Measurements from ENCODE around the gene EXOSC5. TPM values are rescaled to one million over a fixed set of nuclear protein-coding genes. Genes with fewer than 3 reads are reported as not detected.

The EXOSC5 gene
- total RNA-seq, 1 experiment from 2014 or later: 58.7 TPM

- Histone ChIP-seq H3K4ac (ENCODE audit: low read depth, low read length) (no peak overlapping the region), H3K27ac (ENCODE audit: insufficient read length, low read depth, low read length) (no peak overlapping the region), H4K91ac (ENCODE audit: insufficient read length, low read depth, low read length) (no peak overlapping the region), H2BK12ac (ENCODE audit: insufficient read length, low read depth, low read length) (no peak overlapping the region), H3K79me2 (ENCODE audit: insufficient read depth, low read length) (no peaks in the 10 kb centered on the region), H4K20me1 (ENCODE audit: control insufficient read depth, insufficient read depth, insufficient read length) (no peaks in the 10 kb centered on the region), H2BK5ac (ENCODE audit: insufficient read length, low read length) (no peak overlapping the region), H3K56ac (ENCODE audit: insufficient read length, low read depth, low read length) (no peak overlapping the region), H3K4me1 (ENCODE audit: insufficient read depth, low read length) (no peaks in the 10 kb centered on the region), H4K5ac (ENCODE audit: insufficient read length, low read depth, low read length) (no peak overlapping the region), H2AK5ac (ENCODE audit: insufficient read length, low read length) (no peak overlapping the region), H3K23ac (ENCODE audit: insufficient read length, low read depth, low read length) (no peak overlapping the region), H2BK120ac (ENCODE audit: low read depth, low read length, poor library complexity, severe bottlenecking) (no peak overlapping the region), H3K4me2 (ENCODE audit: insufficient read depth, insufficient read length, low read length) (no peak overlapping the region), H2BK20ac (ENCODE audit: low read depth, low read length, poor library complexity, severe bottlenecking) (no peak overlapping the region), H3K79me1 (ENCODE audit: insufficient read depth, low read depth, low read length, poor library complexity, severe bottlenecking) (peaks cover 3% of the 10 kb centered on the region), H2AFZ (ENCODE audit: low read length) (no peak overlapping the region), H3K23me2 (ENCODE audit: insufficient read length, low read depth, low read length, poor library complexity, severe bottlenecking) (no peaks in the 10 kb centered on the region), H3T11ph (ENCODE audit: low read length) (no peak overlapping the region), H3K18ac (ENCODE audit: insufficient read length, low read depth, low read length) (no peak overlapping the region), H2BK15ac (ENCODE audit: low read depth, low read length) (no peak overlapping the region), H4K8ac (replicated peaks; ENCODE audit: insufficient read length, low read depth, low read length) (no peak overlapping the region), H3K27me3 (ENCODE audit: insufficient read depth, low read length) (no peaks in the 10 kb centered on the region), H3K14ac (ENCODE audit: insufficient read depth, low read length) (no peak overlapping the region), H3K9ac (ENCODE audit: extremely low read depth, insufficient read length, low read length) (no peak overlapping the region), H3K9me3 (ENCODE audit: control insufficient read depth, low read depth, low read length) (no peaks in the 10 kb centered on the region)
- DNase-seq: no peak
- H3K4me1 Mint-ChIP-seq: 0 out of 4 replicates have a peak, but pooled peaks cover 0 to 4% of the 10 kb centered on the region in 2 experiments
- H3K4me3 Mint-ChIP-seq: no peak overlapping the region
- no CpG with 5 or more reads among the region's 5 CpGs for WGBS (ENCODE audit: extremely low coverage, insufficient read length, low lambda C conversion rate)
- H3K27me3 Mint-ChIP-seq (ENCODE audit: low read depth): no peaks in the 10 kb centered on the region
- no peak for TF ChIP-seq CTCF (conservative IDR thresholded peaks at IDR 0.05)
- no peak overlapping the region; a peak in 1 of 7 replicates for H3K27ac Mint-ChIP-seq
- H3K36me3 Mint-ChIP-seq (ENCODE audit: insufficient read depth in 1 of 3, low read depth in 3 of 3): peaks cover 20 to 38% (median 37%) of the 10 kb centered on the region in 3 experiments
- no peaks in the 10 kb centered on the region for H3K9me3 Mint-ChIP-seq
Observed at GRCh38 chr19:41434450-41434849, 37.3 kb upstream of the EXOSC5 start.
